Activated naive CD8-positive, alpha-beta T cell treated with anti-CD3 and anti-CD28 coated beads, Interleukin-2, amount 10 ng/mL, durations not matched to agents 7 days and 5 days (primary cell): ENCODE data around the gene ATAD2B. TPM values are rescaled to one million over a fixed set of nuclear protein-coding genes. Genes with fewer than 3 reads are reported as not detected.

Experiments used
- ATAC-seq: fragments of 150-1000 bp; cut with Tn5 transposase; one replicate; pipeline ENCODE4 v1.10.0; 2021; ENCODE audit warnings: low read depth, moderate library complexity
- POLR2A ChIA-PET: fragments of 350-600 bp; sonication (Branson Sonifier 250); formaldehyde crosslinking; loops from one replicate; lab custom pipeline; 2021; ENCODE audit warnings: antibody characterized with exemption; lab: Charles Lee
- DNase-seq: peaks from one replicate; pipeline ENCODE4 v3.0.0; 2021
- H3K27ac Mint-ChIP-seq: one replicate; pipeline ENCODE4 v1.8.0; 2022; ENCODE audit warnings: mild to moderate bottlenecking, mixed read lengths
- H3K27me3 Mint-ChIP-seq: one replicate; pipeline ENCODE4 v1.8.0; 2022; ENCODE audit warnings: mild to moderate bottlenecking, moderate library complexity, mixed read lengths
- H3K36me3 Mint-ChIP-seq: one replicate; pipeline ENCODE4 v1.8.0; 2021; ENCODE audit warnings: mild to moderate bottlenecking, mixed read lengths
- H3K4me1 Mint-ChIP-seq: one replicate; pipeline ENCODE4 v1.8.0; 2021; ENCODE audit warnings: mixed read lengths
- H3K4me3 Mint-ChIP-seq: one replicate; pipeline ENCODE4 v1.8.0; 2022; ENCODE audit warnings: mild to moderate bottlenecking, moderate library complexity, mixed read lengths
- H3K9me3 Mint-ChIP-seq: one replicate; pipeline ENCODE4 v1.8.0; 2021; ENCODE audit warnings: mixed read lengths
- total RNA-seq, 2 experiments: library from RNA; stranded (reverse); gene quantifications; one replicate each; pipeline ENCODE4 v1.2.3, GENCODE V29; 2021

Gene ATAD2B
- total RNA-seq, 2 experiments from 2014 or later, result 33.2 to 34.6 TPM

DNA sequence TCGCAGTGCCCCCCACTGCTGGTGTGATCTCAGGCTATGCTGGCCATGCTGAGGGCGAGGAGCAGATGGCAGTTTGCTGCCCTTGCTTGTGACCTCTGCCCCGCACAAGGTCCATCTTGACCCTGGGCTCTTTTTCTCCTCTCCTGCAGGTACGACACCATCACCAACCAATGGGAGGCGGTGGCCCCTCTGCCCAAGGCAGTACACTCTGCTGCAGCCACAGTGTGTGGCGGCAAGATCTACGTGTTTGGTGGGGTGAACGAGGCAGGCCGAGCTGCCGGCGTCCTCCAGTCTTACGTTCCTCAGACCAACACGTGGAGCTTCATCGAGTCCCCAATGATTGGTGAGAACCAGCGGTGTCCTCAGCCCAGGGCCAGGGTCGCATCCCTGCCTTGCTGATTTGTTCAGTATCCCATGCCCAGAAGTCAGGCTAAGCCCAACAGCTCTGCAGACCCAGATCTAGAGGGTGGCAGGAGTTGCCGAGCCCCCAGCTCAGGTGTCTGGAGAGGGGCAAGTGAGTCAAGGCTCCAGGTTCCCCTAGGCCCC, 223.8 kb downstream of the ATAD2B start:
- DNase-seq (no peak), ATAC-seq (no peak)
- H3K4me3 Mint-ChIP-seq, result no peak overlapping the region
- H3K4me1 Mint-ChIP-seq, result peaks cover 3% of the 10 kb centered on the region
- POLR2A ChIA-PET, result no interaction called here
- peaks cover 5% of the 10 kb centered on the region for H3K36me3 Mint-ChIP-seq
- H3K27me3 Mint-ChIP-seq, result no peaks in the 10 kb centered on the region
- H3K27ac Mint-ChIP-seq, result no peak overlapping the region
- no peaks in the 10 kb centered on the region for H3K9me3 Mint-ChIP-seq

GRCh38 chr2:23700627-23701026, 226.3 kb downstream of the ATAD2B start:
- Mint-ChIP-seq H3K9me3 (no peaks in the 10 kb centered on the region), H3K36me3 (peaks cover 5% of the 10 kb centered on the region), H3K4me3 (no peak overlapping the region), H3K27me3 (no peaks in the 10 kb centered on the region), H3K27ac (no peak overlapping the region), H3K4me1 (peaks cover 3% of the 10 kb centered on the region)
- ATAC-seq (no peak), DNase-seq (no peak)
- POLR2A ChIA-PET, result no interaction called here

GRCh38 chr2:23699580-23699925, 227.4 kb downstream of the ATAD2B start:
- Mint-ChIP-seq H3K27me3 (no peaks in the 10 kb centered on the region), H3K4me3 (no peak overlapping the region), H3K4me1 (peaks cover 3% of the 10 kb centered on the region), H3K9me3 (no peaks in the 10 kb centered on the region), H3K27ac (no peak overlapping the region), H3K36me3 (peaks cover 5% of the 10 kb centered on the region)
- POLR2A ChIA-PET, result no interaction called here
- no peak for DNase-seq
- no peak for ATAC-seq

- H3K27ac Mint-ChIP-seq, result no peak overlapping the region
- no peaks in the 10 kb centered on the region for H3K9me3 Mint-ChIP-seq
- DNase-seq (no peak), ATAC-seq (no peak)
- POLR2A ChIA-PET, result no interaction called here
- H3K27me3 Mint-ChIP-seq, result no peaks in the 10 kb centered on the region
- no peak overlapping the region for H3K4me3 Mint-ChIP-seq
- peaks cover 5% of the 10 kb centered on the region for H3K36me3 Mint-ChIP-seq
- peaks cover 3% of the 10 kb centered on the region for H3K4me1 Mint-ChIP-seq
These were observed 228.0 kb downstream of the ATAD2B start for GRCh38 chr2:23698721-23699579.

Other genes with a start within 250 kb of the ATAD2B start
- 10 to 100 TPM; 11.2 to 12.4 TPM for gene UBXN2A, start 13.3 kb upstream of the ATAD2B start, total RNA-seq
- not detected for gene MFSD2B, start 83.0 kb upstream of the ATAD2B start, total RNA-seq
- gene WDCP, start 120.3 kb upstream of the ATAD2B start, total RNA-seq, result 10 to 100 TPM; 15.6 to 19.4 TPM
- gene FKBP1B, start 122.6 kb upstream of the ATAD2B start, total RNA-seq, result 1 to 10 TPM; 4.0 to 4.3 TPM
- gene SF3B6, start 149.2 kb upstream of the ATAD2B start, total RNA-seq, result 10 to 100 TPM; 66.5 to 71.2 TPM
- 1 to 10 TPM; 3.6 to 3.7 TPM for gene TP53I3, start 157.7 kb upstream of the ATAD2B start, total RNA-seq
- gene PFN4, start 196.2 kb upstream of the ATAD2B start, total RNA-seq, result not detected
- gene FAM228B, start 196.3 kb upstream of the ATAD2B start, total RNA-seq, result 10 to 100 TPM; 13.1 to 14.9 TPM
- gene FAM228A, start 247.9 kb upstream of the ATAD2B start, total RNA-seq, result under 1 TPM in 1 of 2 experiments, not detected in 1; 0.51 TPM